GM12891 (cell line): ENCODE data around the gene SMIM10.

Experiments used
- POLR2A ChIP-seq: IDR thresholded peaks from 2 replicates; pipeline ENCODE4 v1.6.1; 2011; ENCODE audit warnings: low read depth, low read length, control low read depth
- POLR2AphosphoS5 ChIP-seq: IDR thresholded peaks from 2 replicates; pipeline ENCODE4 v1.6.1; 2011; ENCODE audit warnings: low read depth, low read length, control low read depth
- SPI1 ChIP-seq: IDR thresholded peaks from 2 replicates; pipeline ENCODE4 v1.6.1; 2011; ENCODE audit warnings: low read depth, low read length, control low read depth
- TAF1 ChIP-seq: IDR thresholded peaks from 2 replicates; pipeline ENCODE4 v1.6.1; 2011; ENCODE audit warnings: low read depth, low read length, control low read depth

GRCh38 chrX:135024526-135024925 is 33.7 kb downstream of the SMIM10 start:
- TF ChIP-seq POLR2A (no peak), POLR2AphosphoS5 (no peak), TAF1 (no peak), SPI1 (no peak)
